Ammon's horn (tissue), 1 donor: ENCODE measurements around the gene TRIM52.

Experiments used
- DNase-seq: peaks from one replicate; pipeline ENCODE4 v3.0.0-alpha.2; 2016; ENCODE audit warnings: low spot score

Gene TRIM52

DNA sequence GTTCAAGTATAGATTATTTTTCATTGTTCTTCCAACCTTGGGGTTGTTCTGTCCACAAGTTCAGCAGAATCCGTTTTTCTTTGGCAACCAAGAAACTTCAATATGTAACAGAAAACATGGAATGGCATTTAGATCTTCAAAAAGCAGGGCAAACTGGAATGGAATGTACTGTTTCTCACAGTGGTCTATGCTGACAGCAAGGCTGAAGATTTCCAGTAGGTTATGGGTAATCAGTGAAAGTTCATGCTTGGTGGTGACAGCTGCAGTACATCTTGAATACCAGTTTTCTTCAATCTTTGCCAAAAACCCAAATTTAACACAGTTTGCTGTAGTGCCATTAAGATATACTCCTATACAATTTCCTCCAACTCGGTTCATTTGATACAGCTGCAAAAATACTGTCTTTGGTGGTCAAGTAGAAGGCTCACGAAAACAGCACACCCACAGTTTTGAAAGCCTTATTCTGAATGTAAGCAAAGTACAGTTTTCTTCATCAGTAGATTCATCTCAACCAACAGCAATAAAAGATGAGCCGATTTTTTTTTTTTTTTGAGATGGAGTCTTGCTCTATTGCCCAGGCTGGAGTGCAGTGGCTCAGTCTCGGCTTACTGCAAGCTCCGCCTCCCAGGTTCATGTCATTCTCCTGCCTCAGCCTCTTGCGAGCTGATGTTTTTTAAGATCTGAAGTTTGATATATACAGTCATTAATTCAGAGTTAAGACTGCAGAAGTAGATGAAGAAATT is 4.9 kb downstream of the TRIM52 start:
- no peak for DNase-seq

DNA sequence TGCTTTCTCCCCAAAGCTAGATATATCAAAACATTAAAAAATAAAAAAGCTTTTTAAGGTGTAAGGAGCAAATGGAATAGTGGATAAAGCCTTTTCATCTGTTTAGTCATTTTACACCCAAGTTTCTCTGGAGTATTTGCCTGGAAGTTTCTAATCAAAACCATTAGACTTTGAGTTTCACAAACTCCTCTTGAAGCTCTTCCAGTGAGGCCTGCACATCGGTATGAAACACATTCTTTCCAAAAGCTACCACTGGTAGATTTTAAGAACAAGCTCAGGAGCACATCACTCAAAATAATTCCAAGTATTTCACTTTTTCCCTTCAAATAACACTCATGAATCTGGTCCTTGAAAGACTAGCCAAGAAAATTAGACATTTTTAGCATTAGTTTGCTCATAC is 5.7 kb downstream of the TRIM52 start:
- DNase-seq, result no peak

DNA sequence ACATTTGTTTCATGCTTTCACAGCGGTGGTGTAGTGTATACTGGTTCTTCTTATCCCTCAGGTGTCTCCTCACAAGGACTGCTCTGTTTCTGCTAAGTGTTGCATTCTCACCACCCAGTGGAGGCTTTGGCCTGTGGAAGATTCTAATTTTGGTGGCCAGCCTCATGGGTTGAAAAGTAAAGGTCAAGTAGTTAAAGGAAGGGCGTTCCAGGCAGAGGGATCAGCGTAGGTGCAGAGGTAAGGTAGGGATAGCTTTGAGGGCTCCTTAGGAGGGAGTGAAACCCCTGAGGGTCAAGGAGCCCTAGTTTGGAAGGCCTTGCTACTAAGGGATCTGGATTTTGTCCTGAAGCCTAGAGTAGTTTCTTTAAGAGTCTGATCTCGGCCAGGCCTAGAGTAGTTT is 12.7 kb downstream of the TRIM52 start:
- no peak for DNase-seq

DNA sequence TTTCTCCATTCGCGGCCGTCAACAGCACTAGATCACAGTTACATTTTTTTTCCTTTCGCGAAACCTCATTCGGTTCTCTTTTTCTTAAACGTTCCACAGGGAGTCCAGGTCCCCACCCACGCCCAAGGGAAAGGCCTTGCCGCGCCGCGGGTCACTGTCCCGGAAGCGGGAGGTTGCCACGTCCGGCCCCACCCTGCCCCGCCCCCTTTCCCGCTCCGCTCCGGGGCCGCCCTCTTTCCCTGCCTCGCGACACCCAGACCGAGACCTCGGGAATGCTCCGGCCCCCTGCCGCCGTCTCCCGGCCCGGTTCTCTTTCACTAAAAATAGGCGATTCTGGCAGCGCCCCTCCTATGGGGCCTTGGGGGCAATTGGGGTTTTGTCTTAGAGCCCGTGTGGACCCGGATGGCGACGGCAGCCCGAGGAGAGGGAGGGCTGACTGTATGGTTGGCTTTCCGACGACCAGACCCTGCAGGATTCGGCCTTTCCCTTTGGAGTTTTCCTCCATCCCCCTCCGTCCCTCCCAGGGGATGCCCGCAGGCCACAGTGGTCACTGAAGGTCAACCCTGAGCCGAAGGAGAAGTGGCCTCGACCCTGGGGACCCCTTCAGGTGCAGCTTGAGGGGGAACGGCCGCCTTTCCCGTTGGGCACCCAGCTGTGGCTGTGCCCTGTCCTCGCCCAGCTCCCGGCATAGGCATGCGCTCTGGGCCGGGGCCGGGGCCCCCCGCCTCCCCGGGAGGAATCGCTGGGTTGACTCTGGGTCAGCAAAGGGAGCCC is 14.5 kb downstream of the TRIM52 start:
- DNase-seq, result peak; percentile 87

DNA sequence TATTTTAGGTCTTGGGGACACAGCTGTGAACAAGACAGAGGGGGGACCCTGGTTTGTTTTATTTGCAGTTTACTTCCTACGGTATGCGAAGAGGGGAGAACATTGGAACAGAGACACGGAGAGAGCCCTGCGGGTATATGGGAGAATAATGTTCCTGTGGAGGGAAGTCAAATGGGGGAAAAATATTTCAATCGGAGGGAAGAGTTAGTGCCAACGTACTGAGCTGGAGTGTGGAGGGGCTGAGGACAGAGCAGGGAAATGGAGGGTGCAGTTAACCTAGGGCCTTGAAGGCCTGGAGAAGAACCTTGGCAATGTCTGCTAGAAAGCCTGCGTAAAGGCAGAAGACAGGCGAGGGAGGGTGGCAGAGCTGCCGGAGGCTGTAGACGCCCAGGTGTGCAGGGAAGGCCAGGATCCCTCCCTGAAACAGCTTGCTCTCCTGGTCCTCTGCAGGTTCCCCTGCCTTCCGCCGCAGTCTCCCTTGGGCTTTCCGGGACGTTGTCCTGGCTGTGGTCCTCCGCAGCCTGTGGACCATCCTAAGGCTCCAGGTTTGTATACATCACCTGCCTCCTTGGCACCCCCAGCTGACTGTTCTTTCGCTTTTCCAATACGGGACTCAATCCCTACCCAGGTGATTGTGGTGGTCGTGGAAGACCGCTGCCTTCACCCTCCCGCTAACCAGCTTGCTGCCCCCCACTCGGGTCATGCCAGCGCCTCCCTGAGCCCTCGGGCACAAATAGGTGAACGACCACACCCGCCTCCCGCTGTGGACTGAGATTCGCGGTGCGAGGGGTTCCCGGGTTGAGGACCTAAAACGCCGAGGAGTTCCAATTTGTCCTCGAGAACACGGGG is 15.3 kb downstream of the TRIM52 start:
- DNase-seq, result no peak

DNA sequence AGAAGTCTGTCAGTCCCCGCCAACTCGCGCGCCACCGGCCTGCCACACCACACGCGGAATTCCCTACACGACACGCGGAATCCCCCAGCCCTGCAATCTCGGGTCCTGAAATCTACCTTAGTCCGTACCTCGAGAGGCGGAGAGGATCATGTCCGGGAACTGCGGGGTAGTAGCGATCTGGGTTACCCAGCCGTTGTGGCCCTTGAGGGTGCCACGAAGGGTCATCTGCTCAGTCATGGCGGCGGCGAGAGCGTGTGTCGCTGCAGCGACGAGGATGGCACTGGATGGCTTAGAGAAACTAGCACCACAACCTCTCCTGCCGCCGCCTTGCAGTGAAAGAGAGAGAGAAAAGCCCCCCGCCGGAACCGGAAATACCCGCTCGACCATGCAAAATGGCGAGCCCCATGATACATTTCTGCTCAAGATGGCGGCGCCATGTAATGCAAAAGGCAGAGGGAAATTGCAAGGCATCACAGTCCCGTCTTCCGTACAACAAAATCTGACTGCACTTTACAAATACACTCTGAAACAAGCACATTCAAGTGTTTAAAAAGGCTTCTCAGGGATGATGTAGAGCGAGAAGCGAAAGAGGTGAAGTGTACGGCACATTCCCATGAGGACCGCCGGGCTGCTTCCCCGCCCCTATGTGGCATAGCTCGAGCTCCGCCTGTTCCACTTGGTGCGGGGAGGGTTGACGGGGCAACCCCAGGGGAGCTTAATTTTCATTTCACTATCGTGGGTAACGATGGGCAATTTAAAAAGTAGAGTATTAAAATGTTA is 17.2 kb downstream of the TRIM52 start, which contains the start of gene RACK1:
Gene RACK1, minus strand, starts transcription at position 343 of the 780 bp plus-strand sequence. Its CDS starts 106 bp downstream, at position 237.
- DNase-seq, result peak; percentile 92

DNA sequence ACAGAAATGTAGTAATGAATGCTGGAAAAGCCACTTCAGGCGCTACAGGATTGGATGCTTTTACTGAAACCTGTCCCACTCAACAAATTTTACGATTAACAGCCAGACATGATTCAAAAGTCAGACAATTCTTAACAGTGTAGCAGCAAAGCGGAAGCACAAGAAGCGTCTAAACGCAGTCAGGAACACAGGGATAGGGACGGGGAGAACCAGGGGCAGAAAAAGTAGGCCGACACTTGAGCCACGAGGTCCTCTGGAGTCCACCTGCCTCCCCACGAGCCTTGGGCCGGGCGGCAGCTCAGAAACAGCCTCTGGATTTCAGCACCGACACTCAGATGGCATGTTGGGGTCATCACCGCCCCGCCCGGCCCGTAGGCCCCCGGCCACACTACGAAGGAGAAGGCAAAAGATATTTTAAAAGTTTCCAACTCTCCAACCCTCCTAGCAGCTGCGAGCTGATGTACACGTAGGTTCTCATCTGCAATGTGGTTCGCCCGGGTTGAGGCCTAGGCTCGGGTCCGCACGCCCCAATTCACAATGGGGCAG is 17.9 kb downstream of the TRIM52 start:
- no peak for DNase-seq

DNA sequence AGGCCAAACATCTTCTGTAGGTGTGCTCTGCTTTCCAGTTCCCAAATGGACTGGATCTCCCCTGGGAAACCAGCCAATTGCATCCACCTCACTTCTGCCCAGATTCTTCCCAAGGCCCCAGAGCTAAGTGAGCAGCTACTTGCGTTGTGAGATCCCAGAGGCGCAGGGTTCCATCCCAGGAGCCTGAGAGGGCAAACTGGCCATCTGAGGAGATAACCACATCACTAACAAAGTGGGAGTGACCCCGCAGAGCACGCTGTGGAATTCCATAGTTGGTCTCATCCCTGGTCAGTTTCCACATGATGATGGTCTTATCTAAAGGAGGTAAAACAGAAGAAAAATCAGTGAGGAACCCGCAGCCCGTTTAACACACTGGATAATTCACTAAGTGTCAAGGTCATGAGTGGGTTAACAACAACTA is 18.9 kb downstream of the TRIM52 start:
- no peak for DNase-seq

DNA sequence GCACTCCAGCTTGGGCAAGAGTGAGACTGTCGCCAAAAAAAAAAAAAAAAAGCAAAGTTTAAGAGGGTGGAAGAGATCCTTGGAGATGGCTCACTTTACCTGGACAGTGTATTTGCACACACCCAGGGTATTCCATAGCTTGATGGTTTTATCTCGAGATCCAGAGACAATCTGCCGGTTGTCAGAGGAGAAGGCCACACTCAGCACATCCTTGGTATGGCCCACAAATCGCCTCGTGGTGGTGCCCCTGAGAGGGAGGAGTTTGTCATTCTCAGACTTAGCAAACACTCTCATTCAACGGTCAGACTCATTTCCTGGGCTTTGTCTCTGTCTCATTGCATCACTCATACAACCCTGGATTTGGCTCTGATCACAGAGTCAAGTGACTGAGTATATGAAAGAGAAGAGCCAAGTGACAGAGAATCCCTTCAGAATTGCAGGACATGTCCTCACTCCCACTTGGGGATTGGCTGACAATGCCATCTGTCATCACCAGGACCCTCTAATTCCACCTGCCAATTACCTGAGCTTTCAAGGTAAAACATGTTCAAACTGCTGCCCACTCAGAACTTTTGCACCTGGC is 19.5 kb downstream of the TRIM52 start:
- DNase-seq, result no peak

DNA sequence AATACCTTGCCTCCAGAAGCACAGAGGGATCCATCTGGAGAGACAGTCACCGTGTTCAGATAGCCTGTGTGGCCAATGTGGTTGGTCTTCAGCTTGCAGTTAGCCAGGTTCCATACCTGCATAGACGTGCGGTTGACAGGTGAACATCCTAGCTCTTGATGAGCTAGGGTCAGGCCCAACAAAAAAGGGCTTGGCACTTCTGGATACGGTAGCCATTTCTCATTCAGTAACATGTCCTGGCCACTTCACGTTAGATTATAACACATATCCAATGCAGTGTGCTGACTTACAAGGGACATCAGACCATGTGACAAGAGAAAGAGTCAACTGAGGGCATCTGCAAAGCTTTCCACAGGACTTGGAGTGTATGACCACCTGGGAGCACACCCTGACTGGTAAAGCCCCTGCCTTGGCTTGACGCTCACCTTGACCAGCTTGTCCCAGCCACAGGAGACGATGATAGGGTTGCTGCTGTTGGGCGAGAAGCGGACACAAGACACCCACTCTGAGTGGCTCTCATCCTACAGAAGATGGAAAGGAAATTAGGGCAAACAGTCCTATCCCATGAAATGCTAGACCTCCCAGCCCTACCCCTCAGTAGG is 21.8 kb downstream of the TRIM52 start:
- DNase-seq, result no peak

DNA sequence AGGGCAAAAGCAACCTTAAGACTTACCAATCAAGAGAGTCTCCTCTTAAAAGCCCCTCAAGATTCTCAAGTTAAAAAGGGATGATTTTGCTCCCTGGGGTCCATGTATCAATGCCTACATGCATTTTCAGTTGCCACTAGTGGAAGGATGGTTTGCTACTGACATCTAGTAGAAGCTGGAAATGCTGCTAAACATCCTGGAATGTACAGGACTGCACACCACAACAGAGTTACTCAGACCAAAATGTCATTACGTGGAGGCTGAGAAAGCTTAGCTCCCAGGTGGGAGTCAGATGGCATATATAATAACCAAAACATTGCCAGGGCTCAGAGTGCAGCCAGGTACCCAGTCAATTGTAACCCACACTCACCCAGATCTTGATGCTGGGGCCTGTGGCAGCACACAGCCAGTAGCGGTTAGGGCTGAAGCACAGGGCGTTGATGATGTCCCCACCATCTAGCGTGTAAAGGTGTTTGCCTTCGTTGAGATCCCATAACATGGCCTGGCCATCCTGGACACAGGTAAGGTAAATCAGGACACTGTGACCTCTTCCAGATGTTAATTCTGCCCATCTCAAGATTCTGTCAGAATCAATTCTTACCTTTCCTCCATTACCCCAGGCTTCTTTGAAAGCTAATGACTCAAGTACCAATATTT is 23.1 kb downstream of the TRIM52 start:
- DNase-seq, result no peak

DNA sequence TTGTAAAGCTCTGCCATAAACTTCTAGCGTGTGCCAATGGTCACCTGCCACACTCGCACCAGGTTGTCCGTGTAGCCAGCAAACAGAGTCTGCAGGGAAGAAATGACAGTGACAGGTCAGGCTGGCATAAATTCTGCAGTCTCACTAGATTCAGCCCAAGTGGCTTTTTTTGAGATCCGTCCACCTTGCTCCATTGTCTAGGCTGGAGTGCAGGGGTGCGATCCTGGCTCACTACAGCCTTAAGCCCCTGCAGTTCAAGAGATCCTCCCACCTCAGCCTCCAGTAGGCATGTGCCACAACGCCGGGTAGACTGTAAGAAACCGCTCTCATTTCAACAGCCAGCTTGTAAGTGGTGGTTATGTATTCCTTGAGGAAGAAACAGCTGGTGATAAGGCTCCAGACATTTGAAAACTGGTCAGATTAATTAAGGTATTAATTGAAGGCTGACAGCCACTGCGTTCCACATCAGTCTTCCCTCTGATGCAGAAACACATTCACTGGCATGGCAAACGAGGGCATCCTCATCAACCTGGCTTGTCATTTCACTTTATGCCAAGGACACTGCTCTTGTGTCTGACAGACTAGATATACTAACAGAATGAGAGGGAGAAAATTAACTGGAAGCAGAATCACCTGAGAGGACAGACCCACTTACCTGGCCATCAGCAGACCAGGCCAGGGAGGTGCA is 23.8 kb downstream of the TRIM52 start:
- DNase-seq, result no peak

DNA sequence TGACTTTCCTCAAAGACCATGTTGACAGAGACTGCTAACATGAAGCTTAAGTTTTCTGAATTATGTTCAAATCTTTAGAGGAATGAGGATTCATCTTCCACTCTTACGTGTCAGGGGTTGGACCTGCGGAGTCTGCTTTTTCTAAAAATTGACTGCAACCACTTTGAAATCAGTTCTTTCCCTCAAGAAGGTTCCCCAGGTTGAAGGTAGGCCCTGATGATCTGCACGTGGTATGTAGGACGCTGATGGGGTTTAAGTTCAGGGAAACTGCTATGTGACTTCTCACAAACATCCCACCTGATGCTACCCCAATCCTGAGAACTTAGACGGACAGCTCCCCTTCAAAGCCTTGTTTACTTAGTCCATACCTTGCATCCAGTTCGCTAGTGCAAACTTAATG is 24.5 kb downstream of the TRIM52 start:
- DNase-seq, result no peak

DNA sequence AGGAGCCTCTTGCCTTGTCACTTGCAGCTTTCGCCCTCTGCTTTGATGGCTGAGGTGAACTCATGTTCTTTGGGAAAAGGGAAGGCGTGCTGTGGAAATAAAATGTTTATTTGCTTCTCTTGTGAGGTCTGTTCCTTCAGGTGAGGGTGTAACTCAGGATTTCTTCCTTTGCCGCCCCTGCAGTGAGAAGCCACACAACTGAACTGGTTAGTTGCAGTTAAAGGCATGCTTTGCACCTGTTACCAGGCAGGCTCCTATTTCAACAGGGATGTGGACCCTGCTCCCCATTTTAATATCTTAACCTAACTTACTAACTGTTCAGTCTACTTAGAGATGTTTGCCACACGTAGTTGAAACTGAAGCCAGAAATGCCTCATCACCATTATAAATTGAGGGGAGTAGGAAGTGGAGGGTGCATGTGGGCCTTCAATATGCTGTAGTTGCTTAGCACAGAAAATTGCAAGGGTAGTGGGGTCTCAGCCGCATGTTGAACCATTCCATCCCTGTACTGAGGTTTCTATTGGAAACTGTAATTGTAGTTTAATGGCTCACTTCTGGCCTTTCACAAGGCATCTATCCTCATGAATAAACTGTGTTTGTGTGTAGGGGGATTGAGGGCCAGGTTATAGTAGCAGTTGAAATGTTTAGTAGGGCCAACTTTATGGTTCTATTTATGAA is 25.1 kb downstream of the TRIM52 start:
- no peak for DNase-seq

DNA sequence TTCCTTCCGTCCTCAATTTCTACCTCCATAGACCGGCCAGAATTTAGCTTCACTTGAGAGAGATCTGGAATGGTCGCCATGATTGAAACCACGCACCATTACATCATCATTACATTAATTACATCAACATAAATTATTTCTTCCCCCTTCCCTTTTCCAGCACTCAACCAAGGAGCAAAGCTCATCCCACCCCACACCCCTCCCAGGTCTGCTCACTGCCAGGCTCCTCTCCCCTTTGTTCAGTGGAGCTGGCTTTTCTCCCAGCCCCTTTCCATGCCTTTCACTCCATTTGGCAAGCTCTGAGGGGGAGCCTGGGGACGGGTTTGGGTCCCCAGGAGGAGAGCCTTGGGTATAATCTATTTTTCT is 25.6 kb downstream of the TRIM52 start:
- DNase-seq, result no peak

DNA sequence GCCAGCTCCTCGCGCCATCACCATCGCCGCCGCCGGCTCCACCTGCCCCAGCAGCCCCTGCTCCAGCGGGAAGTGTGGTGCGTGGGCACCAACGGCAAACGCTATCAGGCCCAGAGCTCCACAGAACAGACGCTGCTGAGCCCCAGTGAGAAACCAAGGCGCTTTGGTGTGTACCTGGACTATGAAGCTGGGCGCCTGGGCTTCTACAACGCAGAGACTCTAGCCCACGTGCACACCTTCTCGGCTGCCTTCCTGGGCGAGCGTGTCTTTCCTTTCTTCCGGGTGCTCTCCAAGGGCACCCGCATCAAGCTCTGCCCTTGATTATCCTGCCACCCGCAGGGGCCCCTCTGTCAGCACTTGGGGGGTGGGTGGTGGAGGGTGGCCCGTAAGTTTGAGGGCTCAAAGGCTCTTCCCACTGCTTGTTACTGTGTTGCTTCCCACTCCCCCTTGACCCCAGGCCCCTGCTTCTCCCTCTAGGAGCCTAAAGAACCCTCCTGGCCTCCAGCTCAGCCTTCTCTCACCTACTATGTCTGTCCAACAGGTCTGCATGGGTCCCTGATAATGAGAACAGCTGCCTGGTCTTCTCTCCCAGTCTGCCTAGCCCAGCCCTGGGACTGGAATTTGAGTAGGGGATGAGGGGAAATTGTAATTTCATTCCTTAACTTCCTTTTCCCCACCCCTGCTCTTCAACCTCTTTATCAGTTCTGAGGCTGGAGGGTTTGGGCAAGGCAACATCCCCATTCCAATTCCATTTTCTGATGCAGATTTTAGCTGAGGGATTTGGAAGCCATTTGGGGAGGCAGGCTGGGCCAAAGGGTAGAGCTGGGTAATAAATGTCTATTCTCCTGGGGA is 26.3 kb downstream of the TRIM52 start:
- no peak for DNase-seq

DNA sequence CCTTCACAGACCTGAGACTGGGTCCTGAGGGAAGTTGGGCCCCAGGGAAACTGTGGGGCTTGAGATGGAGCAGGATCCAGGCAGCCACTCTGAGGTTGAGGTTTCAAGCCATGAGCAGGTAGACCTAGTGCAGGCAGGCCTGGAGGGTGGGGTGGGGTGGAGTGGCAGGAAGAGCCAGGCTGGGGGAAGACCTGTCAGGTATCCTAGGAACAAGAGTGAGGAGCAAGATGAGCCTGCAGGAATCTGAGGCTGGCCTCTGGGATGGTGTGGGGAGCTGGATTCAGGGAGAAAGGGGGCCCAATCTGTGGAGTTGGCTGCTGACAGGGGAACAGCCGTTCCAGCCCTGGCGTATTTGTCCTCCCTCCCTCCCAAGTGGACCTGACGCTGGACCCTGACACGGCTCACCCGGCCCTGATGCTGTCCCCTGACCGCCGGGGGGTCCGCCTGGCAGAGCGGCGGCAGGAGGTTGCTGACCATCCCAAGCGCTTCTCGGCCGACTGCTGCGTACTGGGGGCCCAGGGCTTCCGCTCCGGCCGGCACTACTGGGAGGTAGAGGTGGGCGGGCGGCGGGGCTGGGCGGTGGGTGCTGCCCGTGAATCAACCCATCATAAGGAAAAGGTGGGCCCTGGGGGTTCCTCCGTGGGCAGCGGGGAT is 27.0 kb downstream of the TRIM52 start:
- DNase-seq, result no peak
